DMS 273 (cell line): Measurements from ENCODE around the gene VENTX.

ENCODE experiments used
- DNase-seq: peaks from one replicate; lab custom pipeline; 2025; ENCODE audit not compliant: unreplicated experiment; lab: John Stamatoyannopoulos, UW

Gene VENTX

GRCh38 chr10:133201948-133202725, 35.5 kb upstream of the VENTX start:
- DNase-seq, result no peak

GRCh38 chr10:133202778-133203651, 34.6 kb upstream of the VENTX start:
- DNase-seq, result no peak

GRCh38 chr10:133203652-133204195, 33.9 kb upstream of the VENTX start:
- DNase-seq, result no peak

- no peak for DNase-seq
Observed at GRCh38 chr10:133204226-133205015, 33.2 kb upstream of the VENTX start.

GRCh38 chr10:133205146-133205545, 32.5 kb upstream of the VENTX start:
- DNase-seq, result no peak

- no peak for DNase-seq
Observed at GRCh38 chr10:133206356-133207040, 31.2 kb upstream of the VENTX start.

- no peak for DNase-seq
Observed at GRCh38 chr10:133207041-133207600, 30.5 kb upstream of the VENTX start.

- DNase-seq, result no peak
Observed at GRCh38 chr10:133207627-133208026, 30.0 kb upstream of the VENTX start.

- DNase-seq, result no peak
Observed at GRCh38 chr10:133208466-133208865, 29.2 kb upstream of the VENTX start.

GRCh38 chr10:133209117-133209516, 28.5 kb upstream of the VENTX start:
- no peak for DNase-seq

- DNase-seq, result no peak
Observed at GRCh38 chr10:133209641-133210040, 28.0 kb upstream of the VENTX start.

GRCh38 chr10:133210398-133211140, 27.1 kb upstream of the VENTX start:
- DNase-seq, result no peak

- DNase-seq, result no peak
Observed at GRCh38 chr10:133211141-133211830, 26.4 kb upstream of the VENTX start.

- no peak for DNase-seq
Observed at GRCh38 chr10:133211959-133212852, 25.4 kb upstream of the VENTX start.

- no peak for DNase-seq
Observed at GRCh38 chr10:133212853-133213494, 24.7 kb upstream of the VENTX start.

GRCh38 chr10:133213641-133214467, 23.8 kb upstream of the VENTX start:
- DNase-seq, result no peak
